Transverse colon (tissue), 3 donors: ENCODE results near the gene DPP8.

Experiments
- CTCF ChIP-seq, 5 experiments: fragments of 200-600 bp in 3 of 5; fragments of 450-650 bp in 2 of 5; sonication (generic) in 3 of 5; IDR thresholded peaks; 1 replicate in 2 of 5; 2 replicates in 3 of 5; pipeline ENCODE4 v1.5.1; 2016 to 2017; ENCODE audit warnings: antibody characterized with exemption in 5 of 5, inconsistent platforms in 3 of 5, mild to moderate bottlenecking in 2 of 5, moderate library complexity in 1 of 5
- POLR2A ChIP-seq: fragments of 450-650 bp; IDR thresholded peaks from one replicate; pipeline ENCODE4 v1.6.1; 2016; ENCODE audit warnings: antibody characterized with exemption, mild to moderate bottlenecking, moderate library complexity

- TF ChIP-seq POLR2A: no peak
- TF ChIP-seq CTCF (IDR thresholded peaks at IDR 0.05): no peak
Observed at GRCh38 chr15:65410036-65410435, 107.5 kb downstream of the DPP8 start.
